Activated naive CD8-positive, alpha-beta T cell (primary cell): ENCODE measurements around the gene SPAG9.

ENCODE experiments used
- H3K27ac Mint-ChIP-seq: one replicate; pipeline ENCODE4 v1.8.0; 2021; ENCODE audit warnings: mixed read lengths
- H3K27me3 Mint-ChIP-seq: one replicate; pipeline ENCODE4 v1.8.0; 2021; ENCODE audit warnings: mixed read lengths
- H3K36me3 Mint-ChIP-seq: one replicate; pipeline ENCODE4 v1.8.0; 2021; ENCODE audit warnings: mixed read lengths
- H3K4me1 Mint-ChIP-seq: one replicate; pipeline ENCODE4 v1.8.0; 2021; ENCODE audit warnings: low read depth, mixed read lengths
- H3K4me3 Mint-ChIP-seq: one replicate; pipeline ENCODE4 v1.8.0; 2021; ENCODE audit warnings: mild to moderate bottlenecking, mixed read lengths
- H3K9me3 Mint-ChIP-seq: one replicate; pipeline ENCODE4 v1.8.0; 2021; ENCODE audit warnings: low read depth, mixed read lengths

The SPAG9 gene

GRCh38 chr17:50955160-50955559 is 165.5 kb downstream of the SPAG9 start:
- peaks cover 10% of the 10 kb centered on the region for H3K4me1 Mint-ChIP-seq
- no peak overlapping the region for H3K27ac Mint-ChIP-seq
- H3K27me3 Mint-ChIP-seq = no peaks in the 10 kb centered on the region
- H3K9me3 Mint-ChIP-seq = no peaks in the 10 kb centered on the region
- no peaks in the 10 kb centered on the region for H3K36me3 Mint-ChIP-seq
- H3K4me3 Mint-ChIP-seq = no peak overlapping the region

GRCh38 chr17:50954641-50955121 is 166.0 kb downstream of the SPAG9 start:
- H3K27ac Mint-ChIP-seq = no peak overlapping the region
- H3K27me3 Mint-ChIP-seq = no peaks in the 10 kb centered on the region
- no peak overlapping the region for H3K4me3 Mint-ChIP-seq
- H3K4me1 Mint-ChIP-seq = peaks cover 11% of the 10 kb centered on the region
- H3K9me3 Mint-ChIP-seq = no peaks in the 10 kb centered on the region
- no peaks in the 10 kb centered on the region for H3K36me3 Mint-ChIP-seq

- H3K36me3 Mint-ChIP-seq = no peaks in the 10 kb centered on the region
- H3K4me1 Mint-ChIP-seq = peaks cover 12% of the 10 kb centered on the region
These were observed 166.7 kb downstream of the SPAG9 start for GRCh38 chr17:50953831-50954601.

GRCh38 chr17:50953518-50953830 is 167.2 kb downstream of the SPAG9 start:
- H3K36me3 Mint-ChIP-seq = no peaks in the 10 kb centered on the region
- no peak overlapping the region for H3K27ac Mint-ChIP-seq
- H3K4me1 Mint-ChIP-seq = peaks cover 14% of the 10 kb centered on the region
- H3K9me3 Mint-ChIP-seq = no peaks in the 10 kb centered on the region
- no peaks in the 10 kb centered on the region for H3K27me3 Mint-ChIP-seq
- no peak overlapping the region for H3K4me3 Mint-ChIP-seq

More at GRCh38 chr17:50953831-50954601, 166.7 kb downstream of the SPAG9 start:
- Mint-ChIP-seq H3K27me3 (no peaks in the 10 kb centered on the region), H3K4me3 (no peak overlapping the region), H3K27ac (no peak overlapping the region), H3K9me3 (no peaks in the 10 kb centered on the region)

GRCh38 chr17:50952889-50953288 is 167.8 kb downstream of the SPAG9 start:
- Mint-ChIP-seq H3K4me1 (peaks cover 19% of the 10 kb centered on the region), H3K4me3 (no peak overlapping the region), H3K36me3 (no peaks in the 10 kb centered on the region), H3K9me3 (no peaks in the 10 kb centered on the region), H3K27ac (no peak overlapping the region), H3K27me3 (no peaks in the 10 kb centered on the region)

DNA sequence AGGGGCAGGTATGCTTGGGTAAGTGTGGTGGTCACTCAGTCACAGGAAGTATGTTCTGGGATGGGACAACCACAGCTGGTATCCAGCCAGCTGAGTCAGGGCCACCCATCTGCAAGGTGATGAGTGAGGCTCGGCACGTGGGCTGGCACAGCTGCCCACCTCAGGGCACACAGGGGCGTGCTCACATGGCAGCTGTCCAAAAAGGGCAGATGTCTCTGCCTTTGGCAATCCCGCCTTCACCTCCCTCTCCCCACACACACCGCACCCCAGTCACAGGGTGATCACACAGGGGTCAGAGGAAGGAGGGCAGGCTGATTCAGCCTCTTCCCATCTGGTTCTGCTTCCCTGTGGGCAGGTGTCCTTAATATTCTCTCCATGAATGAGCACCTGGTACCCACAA is 168.7 kb downstream of the SPAG9 start:
- H3K4me3 Mint-ChIP-seq = no peak overlapping the region
- no peaks in the 10 kb centered on the region for H3K27me3 Mint-ChIP-seq
- H3K27ac Mint-ChIP-seq = no peak overlapping the region
- peaks cover 24% of the 10 kb centered on the region for H3K4me1 Mint-ChIP-seq
- H3K36me3 Mint-ChIP-seq = no peaks in the 10 kb centered on the region
- H3K9me3 Mint-ChIP-seq = no peaks in the 10 kb centered on the region

DNA sequence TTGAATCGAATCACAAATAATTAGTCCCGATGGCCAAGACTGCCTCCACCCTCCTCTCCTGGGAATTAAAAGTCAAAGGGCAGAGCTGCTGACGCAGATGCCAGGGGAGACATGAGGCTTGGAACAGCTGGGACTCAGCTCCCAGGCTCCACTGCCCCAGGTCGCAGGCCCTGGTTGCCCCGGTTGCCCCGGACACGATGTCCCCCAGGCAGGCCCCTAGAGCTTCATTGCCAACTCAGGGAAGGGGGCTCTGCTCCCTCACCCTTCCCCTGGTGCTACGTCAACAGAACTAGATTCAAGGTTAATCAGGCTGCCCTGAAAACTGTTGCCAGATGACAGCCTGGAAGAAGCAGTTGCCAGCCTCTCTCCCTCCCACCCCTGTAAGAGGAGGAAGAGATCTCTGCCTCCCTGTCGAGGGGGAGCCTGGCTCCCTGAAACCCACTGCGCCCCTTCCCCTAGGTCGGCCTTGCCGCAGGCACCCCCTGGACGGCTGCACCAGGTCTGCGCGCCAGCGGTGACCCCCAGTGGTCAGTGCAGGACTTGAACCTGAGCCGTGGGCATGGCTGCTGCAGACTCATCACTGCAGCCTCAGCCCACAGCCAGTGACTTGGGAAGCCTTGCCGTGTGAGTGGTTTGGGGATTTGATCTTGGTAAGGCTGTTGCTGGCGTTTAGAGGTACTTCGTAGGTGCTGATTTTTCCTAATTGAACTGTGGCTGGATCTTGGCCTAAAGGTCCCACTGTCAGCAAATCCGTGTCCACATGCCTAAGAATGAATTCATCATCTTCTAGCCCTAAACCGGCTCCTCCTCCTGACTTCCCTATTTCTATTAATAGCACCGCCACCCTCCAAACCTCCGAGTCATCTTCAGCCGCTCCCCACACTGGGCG is 170.4 kb downstream of the SPAG9 start:
- Mint-ChIP-seq H3K4me1 (peaks cover 29% of the 10 kb centered on the region), H3K4me3 (no peak overlapping the region)

GRCh38 chr17:50949128-50949988 is 171.3 kb downstream of the SPAG9 start:
- H3K4me1 Mint-ChIP-seq = peaks cover 29% of the 10 kb centered on the region
- H3K9me3 Mint-ChIP-seq = no peaks in the 10 kb centered on the region
- no peak overlapping the region for H3K27ac Mint-ChIP-seq
- no peaks in the 10 kb centered on the region for H3K27me3 Mint-ChIP-seq
- H3K4me3 Mint-ChIP-seq = no peak overlapping the region
- no peaks in the 10 kb centered on the region for H3K36me3 Mint-ChIP-seq

More for the DNA sequence above, 170.4 kb downstream of the SPAG9 start:
- no peaks in the 10 kb centered on the region for H3K27me3 Mint-ChIP-seq
- peak overlapping the region; percentile 34 for H3K27ac Mint-ChIP-seq
- no peaks in the 10 kb centered on the region for H3K36me3 Mint-ChIP-seq
- H3K9me3 Mint-ChIP-seq = no peaks in the 10 kb centered on the region

DNA sequence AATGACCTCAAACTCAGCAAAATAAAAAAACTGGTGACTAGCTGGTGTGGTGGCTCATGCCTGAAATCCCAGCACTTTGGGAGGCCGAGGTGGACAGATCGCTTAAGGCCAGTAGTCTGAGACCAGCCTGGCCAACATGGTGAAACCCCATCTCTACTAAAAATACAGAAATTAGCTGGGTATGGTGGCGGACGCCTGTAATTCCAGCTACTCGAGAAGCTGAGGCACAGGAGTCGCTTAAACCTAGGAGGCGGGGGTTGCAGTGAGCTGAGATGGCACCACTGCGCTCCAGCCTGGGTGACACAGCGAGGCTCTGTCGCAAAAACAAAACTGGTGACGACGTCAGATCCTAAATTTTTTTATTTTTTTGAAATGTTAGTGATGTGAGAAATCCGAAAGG is 172.0 kb downstream of the SPAG9 start:
- H3K36me3 Mint-ChIP-seq = no peaks in the 10 kb centered on the region

GRCh38 chr17:50947782-50948543 is 172.7 kb downstream of the SPAG9 start:
- H3K4me1 Mint-ChIP-seq = peaks cover 39% of the 10 kb centered on the region
- H3K9me3 Mint-ChIP-seq = no peaks in the 10 kb centered on the region
- H3K4me3 Mint-ChIP-seq = no peak overlapping the region
- no peaks in the 10 kb centered on the region for H3K36me3 Mint-ChIP-seq
- no peaks in the 10 kb centered on the region for H3K27me3 Mint-ChIP-seq
- H3K27ac Mint-ChIP-seq = peak overlapping the region; percentile 28

More for the DNA sequence above, 172.0 kb downstream of the SPAG9 start:
- Mint-ChIP-seq H3K4me3 (no peak overlapping the region), H3K27me3 (no peaks in the 10 kb centered on the region), H3K9me3 (no peaks in the 10 kb centered on the region), H3K4me1 (peaks cover 32% of the 10 kb centered on the region), H3K27ac (peak overlapping the region; percentile 28)

DNA sequence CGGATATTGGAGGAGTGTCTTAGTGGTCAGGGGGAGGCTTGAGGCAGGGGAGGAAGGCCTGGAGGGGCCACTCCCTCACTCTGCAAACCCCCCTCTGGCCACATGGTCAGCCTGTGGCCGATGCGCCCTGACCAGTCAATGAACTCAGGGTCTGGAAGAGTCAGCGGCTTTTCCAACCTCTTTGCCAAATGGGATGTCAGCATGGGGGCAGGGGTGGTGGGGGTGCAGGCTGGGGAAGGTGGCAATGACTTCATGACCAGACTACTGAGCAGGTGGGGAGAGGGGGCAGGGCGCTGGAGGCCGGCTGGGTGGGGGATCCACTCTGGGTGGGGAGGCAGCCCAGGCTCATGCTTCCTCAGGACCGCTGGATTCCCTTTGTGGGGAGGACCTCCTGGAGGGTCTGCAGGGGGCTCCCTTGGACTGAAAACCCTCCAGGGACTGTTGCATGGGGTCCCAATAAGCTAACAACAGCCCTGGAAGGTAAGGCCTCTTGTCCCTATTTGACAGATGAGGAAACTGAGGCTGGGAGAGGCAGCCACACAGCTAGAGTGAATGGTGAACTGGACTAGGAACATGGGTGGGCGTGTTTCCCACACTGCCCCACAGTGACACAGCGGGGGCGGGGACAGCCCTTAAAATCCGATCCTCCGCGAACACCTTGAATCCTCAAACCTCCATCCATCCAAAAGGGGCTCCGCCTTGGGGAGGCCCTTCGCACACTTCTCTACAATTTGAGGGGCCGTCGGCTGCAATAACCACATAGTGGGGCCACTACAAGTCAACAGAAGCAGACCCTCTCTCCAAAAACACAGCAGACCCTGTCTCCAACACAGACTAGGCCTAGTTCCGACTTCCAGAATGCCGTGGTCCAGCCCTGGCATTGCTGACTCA is 173.5 kb downstream of the SPAG9 start:
- H3K27me3 Mint-ChIP-seq = no peaks in the 10 kb centered on the region
- peaks cover under 1% of the 10 kb centered on the region for H3K36me3 Mint-ChIP-seq
- H3K27ac Mint-ChIP-seq = no peak overlapping the region
- H3K4me3 Mint-ChIP-seq = no peak overlapping the region
- peaks cover 47% of the 10 kb centered on the region for H3K4me1 Mint-ChIP-seq
- no peaks in the 10 kb centered on the region for H3K9me3 Mint-ChIP-seq

GRCh38 chr17:50946223-50946890 is 174.3 kb downstream of the SPAG9 start:
- Mint-ChIP-seq H3K27ac (no peak overlapping the region), H3K36me3 (peaks cover 2% of the 10 kb centered on the region), H3K9me3 (no peaks in the 10 kb centered on the region)

GRCh38 chr17:50945779-50946222 is 174.9 kb downstream of the SPAG9 start:
- Mint-ChIP-seq H3K4me3 (no peak overlapping the region), H3K9me3 (no peaks in the 10 kb centered on the region), H3K27me3 (no peaks in the 10 kb centered on the region), H3K36me3 (peaks cover 2% of the 10 kb centered on the region), H3K4me1 (peaks cover 50% of the 10 kb centered on the region), H3K27ac (no peak overlapping the region)

More at GRCh38 chr17:50946223-50946890, 174.3 kb downstream of the SPAG9 start:
- Mint-ChIP-seq H3K27me3 (no peaks in the 10 kb centered on the region), H3K4me3 (no peak overlapping the region), H3K4me1 (peaks cover 50% of the 10 kb centered on the region)
